ENCODE measurements around the gene ZNF77. TPM values are rescaled to one million over a fixed set of nuclear protein-coding genes. Genes with fewer than 3 reads are reported as not detected.
A peak's percentile ranks its signal among the peaks of the same experiment; 100 is the strongest.

The ZNF77 gene
- polyA plus RNA-seq, 1 donor from 2014 or later: 13.0 TPM

DNA sequence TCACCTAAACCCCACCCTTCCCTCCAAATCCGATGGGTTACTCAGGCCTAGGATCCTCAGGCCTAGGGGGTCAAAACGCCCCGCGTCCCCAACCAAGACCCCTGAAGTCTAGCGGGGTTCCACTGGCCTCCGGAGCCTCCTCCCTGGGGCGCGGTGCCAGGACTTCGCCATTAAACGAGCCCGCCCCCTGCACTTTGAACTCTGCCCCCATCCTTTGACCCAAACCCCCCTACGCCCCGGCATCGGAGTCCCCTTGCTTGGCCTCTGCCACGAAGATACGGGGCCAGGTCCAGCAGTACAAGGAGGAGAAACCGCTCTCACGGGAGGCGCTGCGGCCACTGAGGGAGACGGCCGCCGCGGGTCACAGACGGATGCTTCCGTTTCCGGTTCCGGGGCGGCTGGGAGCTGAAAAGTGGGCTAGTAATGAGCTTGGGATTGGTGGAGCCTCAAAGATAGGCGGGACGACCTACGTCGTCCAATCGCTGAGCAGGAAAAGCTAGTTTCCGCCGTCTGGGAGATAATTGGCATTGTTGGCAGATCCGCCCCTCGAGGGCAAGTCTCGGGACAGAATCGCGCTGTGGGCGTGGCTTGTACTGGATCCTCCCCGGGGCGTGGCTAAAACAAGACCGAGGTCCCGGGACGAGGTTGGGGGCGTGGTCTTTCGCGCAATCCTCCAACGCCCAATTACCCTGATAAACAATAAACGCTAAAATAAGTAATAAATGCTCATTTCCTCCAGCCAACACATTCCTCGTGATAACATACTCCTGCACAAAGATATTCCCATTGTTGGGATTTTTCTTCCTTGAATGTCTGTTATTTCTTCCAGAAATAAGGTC lies 5.7 kb upstream of the ZNF77 start:
- Histone ChIP-seq H3F3A (ENCODE audit: insufficient read depth, low read length, poor library complexity, severe bottlenecking) (no peaks in the 10 kb centered on the region), H3K9ac (ENCODE audit: low read length) (peak overlapping the region; percentile 80), H3K27me3 (ENCODE audit: insufficient read depth, low read depth, low read length) (no peaks in the 10 kb centered on the region), H3K9me2 (ENCODE audit: insufficient read depth, low read length) (no peaks in the 10 kb centered on the region), H3K27ac (ENCODE audit: low read length) (peak overlapping the region; percentile 82), H3K4me3 (ENCODE audit: low read length) (peak overlapping the region; percentile 72), H3K36me3 (ENCODE audit: insufficient read depth, low read length) (no peaks in the 10 kb centered on the region), H2AFZ (ENCODE audit: low read depth, low read length) (peak overlapping the region; percentile 18), H3K9me3 (ENCODE audit: low read length) (no peaks in the 10 kb centered on the region), H3K4me2 (ENCODE audit: low read length) (peak overlapping the region; percentile 27), H4K20me1 (ENCODE audit: insufficient read depth) (no peaks in the 10 kb centered on the region), H3K79me2 (replicated peaks; ENCODE audit: insufficient read depth, low read length) (peaks cover 15% of the 10 kb centered on the region)
- peak; percentile 91 for TF ChIP-seq MXI1 (conservative IDR thresholded peaks at IDR 0.05; ENCODE audit: poor library complexity, severe bottlenecking)
- TF ChIP-seq TAF1 (IDR thresholded peaks at IDR 0.05; ENCODE audit: low read depth): no peak
- TF ChIP-seq EZH2 (IDR thresholded peaks at IDR 0.05; ENCODE audit: borderline replicate concordance, insufficient read depth, low read length, poor library complexity, severe bottlenecking): no peak
- TF ChIP-seq POLR2AphosphoS5 (IDR thresholded peaks at IDR 0.05): peak; percentile 97

GRCh38 chr19:2949939-2950285 lies 5.1 kb upstream of the ZNF77 start:
- Histone ChIP-seq H3F3A (ENCODE audit: insufficient read depth, low read length, poor library complexity, severe bottlenecking) (no peaks in the 10 kb centered on the region), H3K9ac (ENCODE audit: low read length) (peak overlapping the region; percentile 80), H3K9me3 (ENCODE audit: low read length) (no peaks in the 10 kb centered on the region), H3K4me3 (ENCODE audit: low read length) (peak overlapping the region; percentile 72), H3K27me3 (ENCODE audit: insufficient read depth, low read depth, low read length) (no peaks in the 10 kb centered on the region), H2AFZ (ENCODE audit: low read depth, low read length) (no peak overlapping the region), H3K27ac (ENCODE audit: low read length) (peak overlapping the region; percentile 82), H3K4me2 (ENCODE audit: low read length) (peak overlapping the region; percentile 96), H3K79me2 (replicated peaks; ENCODE audit: insufficient read depth, low read length) (peaks cover 15% of the 10 kb centered on the region), H3K36me3 (ENCODE audit: insufficient read depth, low read length) (no peaks in the 10 kb centered on the region), H3K9me2 (ENCODE audit: insufficient read depth, low read length) (no peaks in the 10 kb centered on the region), H4K20me1 (ENCODE audit: insufficient read depth) (no peaks in the 10 kb centered on the region)
- no peak for TF ChIP-seq SMC3 (conservative IDR thresholded peaks at IDR 0.05; ENCODE audit: poor library complexity)
- no peak for TF ChIP-seq TAF1 (IDR thresholded peaks at IDR 0.05; ENCODE audit: low read depth)
- no peak for TF ChIP-seq RAD21 (conservative IDR thresholded peaks at IDR 0.05)
- TF ChIP-seq, protein P1, sequence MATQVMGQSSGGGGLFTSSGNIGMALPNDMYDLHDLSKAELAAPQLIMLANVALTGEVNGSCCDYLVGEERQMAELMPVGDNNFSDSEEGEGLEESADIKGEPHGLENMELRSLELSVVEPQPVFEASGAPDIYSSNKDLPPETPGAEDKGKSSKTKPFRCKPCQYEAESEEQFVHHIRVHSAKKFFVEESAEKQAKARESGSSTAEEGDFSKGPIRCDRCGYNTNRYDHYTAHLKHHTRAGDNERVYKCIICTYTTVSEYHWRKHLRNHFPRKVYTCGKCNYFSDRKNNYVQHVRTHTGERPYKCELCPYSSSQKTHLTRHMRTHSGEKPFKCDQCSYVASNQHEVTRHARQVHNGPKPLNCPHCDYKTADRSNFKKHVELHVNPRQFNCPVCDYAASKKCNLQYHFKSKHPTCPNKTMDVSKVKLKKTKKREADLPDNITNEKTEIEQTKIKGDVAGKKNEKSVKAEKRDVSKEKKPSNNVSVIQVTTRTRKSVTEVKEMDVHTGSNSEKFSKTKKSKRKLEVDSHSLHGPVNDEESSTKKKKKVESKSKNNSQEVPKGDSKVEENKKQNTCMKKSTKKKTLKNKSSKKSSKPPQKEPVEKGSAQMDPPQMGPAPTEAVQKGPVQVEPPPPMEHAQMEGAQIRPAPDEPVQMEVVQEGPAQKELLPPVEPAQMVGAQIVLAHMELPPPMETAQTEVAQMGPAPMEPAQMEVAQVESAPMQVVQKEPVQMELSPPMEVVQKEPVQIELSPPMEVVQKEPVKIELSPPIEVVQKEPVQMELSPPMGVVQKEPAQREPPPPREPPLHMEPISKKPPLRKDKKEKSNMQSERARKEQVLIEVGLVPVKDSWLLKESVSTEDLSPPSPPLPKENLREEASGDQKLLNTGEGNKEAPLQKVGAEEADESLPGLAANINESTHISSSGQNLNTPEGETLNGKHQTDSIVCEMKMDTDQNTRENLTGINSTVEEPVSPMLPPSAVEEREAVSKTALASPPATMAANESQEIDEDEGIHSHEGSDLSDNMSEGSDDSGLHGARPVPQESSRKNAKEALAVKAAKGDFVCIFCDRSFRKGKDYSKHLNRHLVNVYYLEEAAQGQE (IDR thresholded peaks at IDR 0.05; ENCODE audit: borderline replicate concordance): no peak

DNA sequence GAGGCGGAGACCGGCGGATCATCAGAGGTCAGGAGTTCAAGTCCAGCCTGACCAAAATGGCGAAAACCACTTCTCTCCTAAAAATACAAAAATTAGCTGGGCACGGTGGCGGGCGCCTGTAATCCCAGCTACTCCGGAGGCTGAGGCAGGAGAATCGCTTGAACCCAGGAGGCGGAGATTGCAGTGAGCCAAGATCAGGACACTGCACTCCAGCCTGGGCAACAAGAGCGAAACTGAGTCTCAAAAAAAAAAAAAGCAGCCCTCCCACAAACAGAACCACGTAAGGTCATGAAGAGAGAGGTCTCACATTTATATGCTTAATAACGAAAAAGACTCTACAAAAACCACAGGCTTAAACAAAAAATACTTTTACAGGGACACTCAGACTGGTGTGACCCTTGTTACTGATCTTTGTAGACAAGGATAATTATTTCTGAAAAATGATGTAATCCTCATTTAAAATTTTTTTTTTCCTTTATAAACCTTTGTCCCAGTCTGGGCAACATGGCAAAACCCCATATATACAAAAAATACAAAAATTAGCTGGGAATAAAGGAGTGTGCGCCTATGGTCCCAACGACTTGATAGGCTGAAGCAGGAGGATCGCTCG lies 909 bp upstream of the ZNF77 start:
- Histone ChIP-seq H3K36me3 (ENCODE audit: insufficient read depth, low read length) (no peaks in the 10 kb centered on the region), H2AFZ (ENCODE audit: low read depth, low read length) (peak overlapping the region; percentile 93), H3K4me2 (ENCODE audit: low read length) (no peak overlapping the region), H3K4me3 (ENCODE audit: low read length) (peak overlapping the region; percentile 89), H3K9ac (ENCODE audit: low read length) (peak overlapping the region; percentile 68), H3K27ac (ENCODE audit: low read length) (peak overlapping the region; percentile 75), H3K79me2 (replicated peaks; ENCODE audit: insufficient read depth, low read length) (peaks cover 15% of the 10 kb centered on the region), H3K9me3 (ENCODE audit: low read length) (no peaks in the 10 kb centered on the region), H3K9me2 (ENCODE audit: insufficient read depth, low read length) (no peaks in the 10 kb centered on the region), H3K27me3 (ENCODE audit: insufficient read depth, low read depth, low read length) (no peaks in the 10 kb centered on the region), H3F3A (ENCODE audit: insufficient read depth, low read length, poor library complexity, severe bottlenecking) (no peaks in the 10 kb centered on the region), H4K20me1 (ENCODE audit: insufficient read depth) (no peaks in the 10 kb centered on the region)
- no peak for TF ChIP-seq TAF1 (IDR thresholded peaks at IDR 0.05; ENCODE audit: low read depth)
- no peak for TF ChIP-seq EP300 (conservative IDR thresholded peaks at IDR 0.05; ENCODE audit: poor library complexity, severe bottlenecking)
